ENCODE data around the gene SUN2.

DNA sequence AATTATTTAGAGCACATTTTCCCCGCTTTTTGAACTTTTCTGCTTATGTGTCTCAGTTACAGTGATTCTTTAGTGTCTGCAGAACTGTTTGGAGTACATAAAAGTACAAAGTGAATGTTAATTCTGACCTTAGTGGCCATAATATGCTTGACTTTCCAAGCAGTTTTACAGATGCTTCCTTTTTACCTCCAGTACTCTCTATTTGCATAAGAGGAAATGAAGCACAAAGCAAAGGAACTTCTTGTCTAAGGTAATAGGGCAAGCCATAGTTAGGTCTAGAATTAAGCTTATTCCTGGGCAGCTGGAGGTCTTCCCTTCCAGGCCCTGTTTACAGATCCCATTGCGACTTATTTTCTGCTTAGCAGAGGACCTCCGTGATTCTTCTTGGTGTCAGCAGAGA, 46.5 kb downstream of the SUN2 start:
- no peak for TF ChIP-seq TAF1 (IDR thresholded peaks at IDR 0.05; ENCODE audit: low read depth, low read length)
- TF ChIP-seq POLR2A (IDR thresholded peaks at IDR 0.05; ENCODE audit: low read depth, low read length): no peak

Data from GM12891 (cell line).